HG03196 (cell line): ENCODE data around the gene RAB30.
"Not testable (repeated sequence)": the region's sequence is repeated elsewhere in the genome, so short reads cannot be mapped to it uniquely, and the experiment has no call there.

Source experiments
- ATAC-seq: cut with Tn5 transposase; IDR thresholded peaks from one replicate; pipeline ENCODE4 v1.9.1; 2021; ENCODE audit not compliant: unreplicated experiment

RAB30 gene

GRCh38 chr11:82988936-82989627 lies 82.6 kb downstream of the RAB30 start:
- ATAC-seq, result no peak

GRCh38 chr11:82987997-82988396 lies 83.7 kb downstream of the RAB30 start:
- ATAC-seq, result no peak

GRCh38 chr11:82986446-82986845 lies 85.3 kb downstream of the RAB30 start:
- no peak for ATAC-seq

- ATAC-seq, result no peak
These were observed 89.8 kb downstream of the RAB30 start for GRCh38 chr11:82981852-82982251.

GRCh38 chr11:82980947-82981346 lies 90.8 kb downstream of the RAB30 start:
- ATAC-seq, result no peak

- no peak for ATAC-seq
These were observed 91.4 kb downstream of the RAB30 start for GRCh38 chr11:82980292-82980691.

GRCh38 chr11:82979824-82980223 lies 91.9 kb downstream of the RAB30 start:
- no peak for ATAC-seq

- ATAC-seq, result peak; percentile 38
These were observed 93.1 kb downstream of the RAB30 start for GRCh38 chr11:82978422-82979099.

- no peak for ATAC-seq
These were observed 94.9 kb downstream of the RAB30 start for GRCh38 chr11:82976786-82977185.

GRCh38 chr11:82975882-82976281 lies 95.8 kb downstream of the RAB30 start:
- no peak for ATAC-seq

GRCh38 chr11:82974851-82975250 lies 96.8 kb downstream of the RAB30 start:
- no peak for ATAC-seq

GRCh38 chr11:82974135-82974534 lies 97.6 kb downstream of the RAB30 start:
- ATAC-seq, result no peak

GRCh38 chr11:82972103-82972502 lies 99.6 kb downstream of the RAB30 start:
- no peak for ATAC-seq

GRCh38 chr11:82971519-82971946 lies 100.2 kb downstream of the RAB30 start:
- not testable (repeated sequence) for ATAC-seq

GRCh38 chr11:82970507-82971083 lies 101.1 kb downstream of the RAB30 start:
- ATAC-seq, result not testable (repeated sequence)

- ATAC-seq, result peak; percentile 98
These were observed 101.9 kb downstream of the RAB30 start for GRCh38 chr11:82969811-82970210.

- no peak for ATAC-seq
These were observed 104.3 kb downstream of the RAB30 start for GRCh38 chr11:82967381-82967780.

- not testable (repeated sequence) for ATAC-seq
These were observed 109.7 kb downstream of the RAB30 start for GRCh38 chr11:82962021-82962420.

- peak; percentile 31 for ATAC-seq
These were observed 110.9 kb downstream of the RAB30 start for GRCh38 chr11:82960779-82961143.

GRCh38 chr11:82959987-82960778 lies 111.5 kb downstream of the RAB30 start:
- ATAC-seq, result peak; percentile 94

GRCh38 chr11:82955736-82956453 lies 115.8 kb downstream of the RAB30 start:
- not testable (repeated sequence) for ATAC-seq
